Right lobe of liver (tissue), 4 donors: Measurements from ENCODE around the gene SNED1.

ENCODE experiments used
- POLR2A ChIP-seq: fragments of 450-650 bp; IDR thresholded peaks from one replicate; pipeline ENCODE4 v1.6.1; 2017; ENCODE audit warnings: antibody characterized with exemption, mild to moderate bottlenecking
- TF ChIP-seq, protein P1 (sequence below), 4 donors: fragments of 200-600 bp in 3 of 4; fragments of 450-650 bp in 1 of 4; IDR thresholded peaks; one replicate each; pipeline versions ENCODE4 v1.5.1 to v1.8.0; 2016 to 2022; ENCODE audit warnings: antibody characterized with exemption in 4 of 4, mild to moderate bottlenecking in 2 of 4
- donor health status: DM: no; HTN: no; CAD: no.
- donor health status: DM: no; HTN: no; CAD: no.
- donor health status: DM: no; HTN: yes; CAD: no.

DNA sequence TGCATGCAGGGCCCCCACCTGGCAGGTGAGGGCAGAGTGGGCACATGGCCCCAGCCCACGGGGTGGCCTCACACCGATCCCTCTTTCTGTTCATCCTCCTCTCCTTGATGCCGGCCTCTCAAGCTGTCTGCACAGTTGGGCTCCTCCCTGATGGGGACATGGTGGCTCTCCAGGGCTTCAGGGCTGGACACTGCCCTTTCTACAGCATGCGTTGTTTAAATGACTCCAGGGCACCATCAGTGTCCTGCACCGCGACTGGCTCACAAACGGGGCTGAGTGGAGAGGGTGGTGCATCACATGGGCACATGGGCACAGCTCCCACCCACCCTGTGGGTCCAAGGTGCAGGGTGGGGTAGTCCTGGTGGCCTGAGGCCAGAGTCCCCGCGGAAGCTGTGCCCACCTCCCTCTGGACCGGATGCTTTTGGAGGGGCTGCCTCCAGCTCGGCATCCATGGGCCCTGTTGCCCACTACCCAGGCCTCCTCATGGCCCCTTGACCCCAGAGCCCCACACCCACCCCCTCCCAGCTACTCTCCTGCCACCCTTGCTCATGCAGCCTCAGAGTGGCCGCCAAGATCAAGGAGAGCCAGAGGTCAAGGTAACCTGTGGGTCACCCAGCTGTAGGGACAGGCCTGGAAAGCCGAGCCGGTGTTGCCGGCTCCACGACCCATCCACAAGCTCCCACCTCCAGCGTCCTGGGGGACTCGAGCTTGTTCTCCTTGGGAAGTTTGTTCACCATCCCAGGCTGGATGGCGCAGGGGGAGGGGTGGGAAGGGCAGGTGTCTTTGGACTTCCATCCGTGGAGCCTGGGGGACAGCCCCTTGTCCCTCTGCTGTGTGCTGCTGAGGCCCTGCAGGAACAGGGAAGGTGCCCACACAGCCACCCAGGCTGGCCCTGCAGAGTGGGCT lies 12.3 kb upstream of the SNED1 start:
- peak; percentile 35 for TF ChIP-seq POLR2A
- TF ChIP-seq, protein P1, sequence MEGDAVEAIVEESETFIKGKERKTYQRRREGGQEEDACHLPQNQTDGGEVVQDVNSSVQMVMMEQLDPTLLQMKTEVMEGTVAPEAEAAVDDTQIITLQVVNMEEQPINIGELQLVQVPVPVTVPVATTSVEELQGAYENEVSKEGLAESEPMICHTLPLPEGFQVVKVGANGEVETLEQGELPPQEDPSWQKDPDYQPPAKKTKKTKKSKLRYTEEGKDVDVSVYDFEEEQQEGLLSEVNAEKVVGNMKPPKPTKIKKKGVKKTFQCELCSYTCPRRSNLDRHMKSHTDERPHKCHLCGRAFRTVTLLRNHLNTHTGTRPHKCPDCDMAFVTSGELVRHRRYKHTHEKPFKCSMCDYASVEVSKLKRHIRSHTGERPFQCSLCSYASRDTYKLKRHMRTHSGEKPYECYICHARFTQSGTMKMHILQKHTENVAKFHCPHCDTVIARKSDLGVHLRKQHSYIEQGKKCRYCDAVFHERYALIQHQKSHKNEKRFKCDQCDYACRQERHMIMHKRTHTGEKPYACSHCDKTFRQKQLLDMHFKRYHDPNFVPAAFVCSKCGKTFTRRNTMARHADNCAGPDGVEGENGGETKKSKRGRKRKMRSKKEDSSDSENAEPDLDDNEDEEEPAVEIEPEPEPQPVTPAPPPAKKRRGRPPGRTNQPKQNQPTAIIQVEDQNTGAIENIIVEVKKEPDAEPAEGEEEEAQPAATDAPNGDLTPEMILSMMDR (IDR thresholded peaks at IDR 0.05): no peak
